Measurements from ENCODE around the gene RNF167.
"Not testable (repeated sequence)": the region's sequence is repeated elsewhere in the genome, so short reads cannot be mapped to it uniquely, and the experiment has no call there.

The RNF167 gene

DNA sequence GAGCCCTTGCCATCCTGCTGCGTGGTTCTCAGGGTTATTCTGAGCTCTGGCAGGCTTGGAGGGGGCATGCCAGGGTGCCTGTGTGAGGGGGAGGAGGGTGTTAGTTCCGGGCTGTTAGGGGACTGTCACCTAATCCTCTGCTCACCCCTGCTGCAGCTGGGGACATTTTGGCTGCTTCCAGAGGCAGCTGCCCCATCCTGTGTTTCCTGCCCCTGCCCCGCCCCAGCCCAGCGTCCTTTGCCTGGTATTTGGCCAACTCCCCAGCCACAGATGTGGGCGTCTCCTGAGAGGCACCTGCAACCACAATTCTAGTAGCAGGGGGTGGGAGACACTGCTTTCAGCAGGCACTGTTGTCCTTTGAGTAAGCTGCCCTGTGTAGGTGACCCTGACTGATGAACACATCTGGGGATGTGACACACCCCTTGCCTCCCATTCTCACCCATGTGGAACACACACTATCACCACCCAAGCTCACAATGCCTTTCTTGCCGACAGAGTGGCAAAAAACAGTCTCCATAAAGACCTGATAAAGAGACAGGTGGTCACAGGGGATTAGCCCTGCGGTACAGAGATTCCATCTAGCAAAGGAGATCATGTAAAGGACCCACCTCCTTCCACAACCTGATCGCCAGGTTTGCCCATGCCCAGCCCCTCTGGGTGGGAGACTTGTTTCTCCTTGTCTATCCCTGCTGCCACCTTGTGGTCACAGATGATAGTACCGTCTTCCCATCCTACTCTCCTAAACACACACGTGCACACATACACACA, 36.8 kb upstream of the RNF167 start, which contains the start of gene CHRNE:
Gene CHRNE, minus strand, starts transcription at position 48 of the 768 bp plus-strand sequence. Its CDS starts 35 bp downstream, at position 13.
- DNase-seq, result no peak

DNA sequence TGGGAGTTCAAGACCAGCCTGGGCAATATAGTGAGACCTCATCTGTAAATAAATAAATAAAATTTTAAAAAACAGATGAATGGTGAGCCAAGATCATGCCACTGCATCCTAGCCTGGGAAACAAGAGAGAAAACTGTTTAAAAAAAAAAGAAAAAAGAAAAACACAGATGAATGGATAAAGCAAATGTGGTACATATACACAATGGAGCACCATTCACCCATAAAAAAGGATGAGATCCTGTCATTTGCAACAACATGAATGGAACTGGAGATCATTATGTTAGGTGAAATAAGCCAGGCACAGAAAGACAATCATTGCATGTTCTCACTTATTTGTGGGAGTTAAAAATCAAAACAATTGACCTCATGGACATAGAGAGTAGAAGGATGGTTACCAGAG, 33.4 kb upstream of the RNF167 start:
- DNase-seq, result not testable (repeated sequence)

DNA sequence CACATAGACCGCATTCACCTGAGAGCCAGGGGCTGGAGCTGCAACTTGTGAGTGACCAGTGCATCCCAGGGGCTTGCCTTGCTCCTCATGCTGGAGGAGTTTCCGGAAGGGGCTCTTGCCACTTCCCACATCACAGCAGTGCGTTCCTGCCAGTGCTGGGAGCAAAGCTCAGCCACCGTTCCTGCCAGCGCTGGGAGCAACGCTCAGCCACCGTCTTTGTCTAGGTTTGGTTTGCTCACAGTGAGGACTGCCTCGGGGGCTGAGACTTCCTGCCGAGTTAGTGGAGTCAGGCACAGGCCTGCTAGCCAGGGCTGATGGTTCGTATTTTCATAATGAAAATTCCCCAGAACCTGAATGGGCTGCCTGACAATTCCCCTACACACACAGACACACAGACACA, 31.8 kb upstream of the RNF167 start:
- no peak for DNase-seq

DNA sequence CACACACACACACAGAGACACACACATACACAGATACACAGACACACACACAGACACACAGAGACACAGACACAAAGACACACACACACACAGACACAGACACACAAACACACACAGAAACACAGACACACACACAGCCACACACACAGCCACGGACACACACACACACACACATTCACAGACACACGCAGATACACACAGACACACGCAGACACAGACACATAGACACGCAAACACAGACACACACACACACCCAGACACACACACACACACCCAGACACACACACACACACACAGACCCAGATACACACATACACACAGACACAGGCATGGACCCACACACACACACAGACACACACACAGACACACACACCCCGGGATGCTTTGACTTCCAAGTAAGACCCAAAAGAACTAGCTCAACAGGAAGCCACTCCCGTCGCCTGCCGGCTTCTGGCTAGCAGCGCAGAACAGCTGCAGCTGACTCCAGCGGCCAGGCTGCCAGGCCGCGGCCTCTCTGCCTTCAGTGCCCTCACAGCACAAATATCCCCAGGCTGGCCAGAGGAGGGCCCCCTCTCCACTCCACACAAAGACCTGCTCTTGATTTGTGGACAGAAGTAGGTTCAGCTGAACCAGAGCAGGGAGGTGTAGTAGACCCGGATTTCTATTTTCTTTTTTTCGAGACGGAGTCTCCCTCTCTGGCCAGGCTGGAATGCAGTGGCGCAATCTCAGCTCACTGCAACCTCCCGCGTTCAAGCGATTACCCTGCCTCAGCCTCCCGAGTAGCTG, 31.2 kb upstream of the RNF167 start:
- DNase-seq, result peak; percentile 27

DNA sequence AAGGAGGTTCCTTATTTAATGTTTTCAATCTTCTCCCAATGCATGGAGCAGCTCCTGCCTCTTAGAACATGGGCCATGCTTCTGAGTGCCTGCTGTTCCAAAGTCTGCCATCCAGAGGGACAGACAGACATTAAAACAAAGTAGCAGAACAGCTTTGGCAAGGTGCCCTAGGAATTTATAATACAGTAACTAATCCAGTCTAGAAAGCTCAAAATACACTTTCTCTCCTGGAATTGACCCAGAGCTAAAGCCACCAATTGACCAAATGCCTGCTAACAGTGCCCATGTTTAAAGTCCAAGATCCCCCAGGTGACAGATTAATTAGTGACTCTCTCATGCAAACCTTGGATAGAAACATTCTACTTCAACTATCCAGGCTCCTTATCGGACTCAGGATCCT, 26.1 kb upstream of the RNF167 start:
- DNase-seq, result no peak

DNA sequence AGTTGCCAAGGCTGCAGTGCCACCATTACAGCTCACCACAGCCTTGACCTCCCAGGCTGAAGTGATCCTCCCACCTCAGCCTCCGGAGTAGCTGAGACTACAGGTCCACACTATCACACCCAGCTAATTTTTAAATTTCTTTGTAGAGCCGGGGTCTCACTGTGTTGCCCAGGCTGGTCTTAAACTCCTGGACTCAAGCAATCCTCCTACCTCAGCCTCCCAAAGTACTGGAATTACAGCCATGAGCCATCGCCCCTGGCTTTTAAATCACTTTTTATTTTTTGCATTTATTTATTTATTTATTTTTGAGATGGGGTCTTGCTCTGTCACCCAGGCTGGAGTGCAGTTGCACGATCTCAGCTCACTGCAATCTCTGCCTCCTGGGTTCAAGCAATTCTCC, 25.5 kb upstream of the RNF167 start:
- not testable (repeated sequence) for DNase-seq

DNA sequence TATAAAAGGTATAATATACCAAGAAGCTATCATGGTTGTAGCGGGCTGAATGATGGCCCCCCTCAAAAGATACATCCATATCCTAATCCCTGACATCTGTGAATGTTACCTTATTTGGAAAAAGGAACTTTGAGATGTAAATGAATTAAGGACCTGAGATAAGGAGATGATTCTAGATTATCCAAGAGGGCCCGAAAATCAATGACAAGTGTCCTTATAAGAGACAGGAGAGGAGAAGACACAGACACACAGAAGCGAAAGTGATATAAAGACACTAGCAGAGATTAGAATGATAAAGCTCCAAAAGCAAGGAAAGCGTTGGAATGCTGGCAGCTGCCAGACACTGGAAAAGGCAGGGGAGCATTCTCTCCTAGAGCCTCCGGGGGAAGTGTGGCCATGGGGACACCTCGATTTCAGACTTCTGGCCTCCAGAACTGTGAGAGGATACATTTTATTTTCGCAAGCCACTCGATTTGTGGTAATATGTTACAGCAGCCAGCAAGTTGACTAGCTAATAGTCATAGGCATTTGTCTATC, 20.5 kb upstream of the RNF167 start:
- no peak for DNase-seq

DNA sequence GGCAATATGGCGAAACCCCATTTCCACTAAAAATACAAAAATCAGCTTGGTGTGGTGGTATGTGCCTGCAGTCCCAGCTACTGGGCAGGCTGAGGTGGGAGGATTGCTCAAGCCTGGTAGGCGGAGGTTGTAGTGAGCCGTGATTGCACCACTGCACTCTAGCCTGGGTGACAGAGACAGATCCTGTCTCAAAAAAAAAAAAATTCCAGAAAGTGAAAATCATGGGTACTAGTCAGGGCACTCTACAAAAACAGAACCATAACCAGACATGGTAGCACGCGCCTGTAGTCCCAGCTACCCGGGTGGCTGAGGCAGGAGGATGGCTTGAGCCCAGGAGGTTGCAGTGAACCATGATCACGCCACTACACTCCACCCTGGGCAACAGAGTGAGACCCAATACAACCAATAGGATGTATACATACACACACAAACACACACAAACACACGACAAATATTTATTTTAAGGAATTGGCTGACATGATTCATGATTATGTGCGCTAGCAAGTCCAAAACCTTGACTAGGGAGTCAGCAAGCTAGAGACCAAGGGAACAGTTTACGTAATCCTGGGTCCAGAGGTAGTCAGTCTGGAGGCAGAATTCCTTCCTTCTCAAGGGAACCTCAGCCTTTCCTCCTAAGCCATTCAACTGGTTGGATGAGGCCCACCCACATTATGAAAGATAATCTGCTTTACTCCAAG, 19.6 kb upstream of the RNF167 start:
- peak; percentile 20 for DNase-seq

DNA sequence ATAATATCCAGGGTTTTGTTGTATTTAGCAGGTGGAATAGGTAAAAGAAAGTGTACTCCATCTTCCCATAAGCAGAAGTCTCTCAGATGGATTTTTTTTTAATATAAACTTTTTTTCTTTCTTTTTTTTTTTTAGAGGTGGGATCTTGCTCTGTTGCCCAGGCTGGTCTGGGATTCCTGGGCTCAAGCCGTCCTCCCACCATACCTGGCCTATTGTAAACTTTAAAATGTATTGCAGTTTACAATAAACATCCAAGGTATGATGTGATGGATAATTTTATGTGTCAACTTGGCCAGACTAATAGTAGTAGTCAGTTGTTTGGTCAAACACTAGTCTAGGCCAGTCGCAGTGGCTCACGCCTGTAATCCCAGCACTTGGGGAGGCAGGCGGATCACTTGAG, 18.7 kb upstream of the RNF167 start:
- DNase-seq, result no peak

DNA sequence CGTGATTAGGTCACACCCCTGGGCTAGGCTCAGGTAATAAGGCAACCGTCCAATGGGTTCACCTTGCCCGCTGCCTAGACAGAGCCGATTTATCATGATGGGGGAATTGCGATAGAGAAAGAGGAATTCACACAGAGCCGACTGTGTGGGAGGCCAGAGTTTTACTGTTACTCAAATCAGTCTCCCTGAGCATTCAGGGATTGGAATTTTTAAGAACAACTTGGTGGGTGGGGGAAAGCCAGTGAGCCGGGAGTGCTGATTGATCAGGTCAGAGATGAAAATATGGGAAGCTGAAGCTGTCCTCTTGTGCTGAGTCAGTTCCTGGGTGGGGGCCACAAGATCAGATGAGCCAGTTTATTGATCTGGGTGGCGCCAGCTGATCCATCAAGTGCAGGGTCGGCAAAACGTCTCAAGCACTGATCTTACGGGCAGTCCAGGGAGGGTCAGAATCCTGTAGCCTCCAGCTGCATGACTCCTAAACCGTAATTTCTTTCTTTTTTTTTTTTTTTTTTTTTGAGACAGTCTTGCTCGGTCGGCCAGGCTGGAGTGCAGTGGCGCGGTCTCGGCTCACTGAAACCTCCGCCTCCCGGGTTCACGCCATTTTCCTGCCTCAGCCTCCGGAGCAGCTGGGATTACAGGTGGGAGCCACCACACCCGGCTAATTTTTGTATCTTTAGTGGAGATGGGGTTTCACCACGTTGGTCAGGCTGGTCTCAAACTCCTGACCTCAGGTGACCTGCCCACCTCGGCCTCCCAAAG, 13.3 kb upstream of the RNF167 start:
- DNase-seq, result not testable (repeated sequence)

DNA sequence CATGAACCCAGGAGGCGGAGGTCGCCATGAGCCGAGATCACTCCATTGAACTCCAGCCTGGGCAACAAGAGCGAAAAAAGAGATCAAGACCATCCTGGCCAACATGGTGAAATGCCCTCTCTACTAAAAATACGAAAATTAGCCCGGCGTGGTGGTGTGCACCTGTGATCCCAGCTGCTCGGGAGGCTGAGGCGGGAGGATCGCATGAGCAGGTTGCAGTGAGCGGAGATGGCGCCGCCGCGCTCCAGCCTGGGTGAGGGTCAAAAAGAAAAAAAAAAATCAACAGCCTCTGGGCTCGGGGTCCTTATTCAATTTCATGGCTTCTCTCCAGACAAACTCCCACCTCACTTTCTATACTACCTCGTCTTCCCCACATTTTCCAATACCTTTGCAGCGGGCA, 11.2 kb upstream of the RNF167 start:
- no peak for DNase-seq

DNA sequence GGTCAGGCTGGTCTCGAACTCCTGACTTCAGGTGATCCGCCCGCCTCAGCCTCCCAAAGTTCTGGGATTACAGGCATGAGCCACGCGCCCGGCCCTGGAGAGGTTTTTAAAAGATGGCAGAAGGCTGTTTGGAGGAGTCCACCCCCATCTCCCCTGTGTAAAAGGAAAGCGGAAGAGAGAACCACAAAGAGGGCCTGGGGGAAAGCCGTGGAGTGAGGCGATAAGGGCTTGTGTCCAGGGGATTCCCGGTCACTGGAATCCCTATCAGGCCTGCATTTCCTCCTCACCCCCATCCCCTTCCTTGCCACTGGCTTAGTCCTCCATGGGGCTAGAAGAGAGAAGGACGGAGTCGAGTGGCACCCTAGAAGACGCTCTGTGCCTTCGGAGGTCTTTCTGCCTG, 8.1 kb upstream of the RNF167 start, which contains the start of gene GP1BA:
Gene GP1BA, plus strand, starts transcription at position 315 of the 400 bp plus-strand sequence. CDS start 328 bp downstream, outside the sequence.
- DNase-seq, result no peak

DNA sequence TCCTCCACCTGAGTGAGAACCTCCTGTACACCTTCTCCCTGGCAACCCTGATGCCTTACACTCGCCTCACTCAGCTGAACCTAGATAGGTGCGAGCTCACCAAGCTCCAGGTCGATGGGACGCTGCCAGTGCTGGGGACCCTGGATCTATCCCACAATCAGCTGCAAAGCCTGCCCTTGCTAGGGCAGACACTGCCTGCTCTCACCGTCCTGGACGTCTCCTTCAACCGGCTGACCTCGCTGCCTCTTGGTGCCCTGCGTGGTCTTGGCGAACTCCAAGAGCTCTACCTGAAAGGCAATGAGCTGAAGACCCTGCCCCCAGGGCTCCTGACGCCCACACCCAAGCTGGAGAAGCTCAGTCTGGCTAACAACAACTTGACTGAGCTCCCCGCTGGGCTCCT, 7.3 kb upstream of the RNF167 start:
- no peak for DNase-seq

DNA sequence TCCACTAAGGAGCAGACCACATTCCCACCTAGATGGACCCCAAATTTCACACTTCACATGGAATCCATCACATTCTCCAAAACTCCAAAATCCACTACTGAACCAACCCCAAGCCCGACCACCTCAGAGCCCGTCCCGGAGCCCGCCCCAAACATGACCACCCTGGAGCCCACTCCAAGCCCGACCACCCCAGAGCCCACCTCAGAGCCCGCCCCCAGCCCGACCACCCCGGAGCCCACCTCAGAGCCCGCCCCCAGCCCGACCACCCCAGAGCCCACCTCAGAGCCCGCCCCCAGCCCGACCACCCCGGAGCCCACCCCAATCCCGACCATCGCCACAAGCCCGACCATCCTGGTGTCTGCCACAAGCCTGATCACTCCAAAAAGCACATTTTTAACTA, 6.4 kb upstream of the RNF167 start:
- DNase-seq, result no peak

DNA sequence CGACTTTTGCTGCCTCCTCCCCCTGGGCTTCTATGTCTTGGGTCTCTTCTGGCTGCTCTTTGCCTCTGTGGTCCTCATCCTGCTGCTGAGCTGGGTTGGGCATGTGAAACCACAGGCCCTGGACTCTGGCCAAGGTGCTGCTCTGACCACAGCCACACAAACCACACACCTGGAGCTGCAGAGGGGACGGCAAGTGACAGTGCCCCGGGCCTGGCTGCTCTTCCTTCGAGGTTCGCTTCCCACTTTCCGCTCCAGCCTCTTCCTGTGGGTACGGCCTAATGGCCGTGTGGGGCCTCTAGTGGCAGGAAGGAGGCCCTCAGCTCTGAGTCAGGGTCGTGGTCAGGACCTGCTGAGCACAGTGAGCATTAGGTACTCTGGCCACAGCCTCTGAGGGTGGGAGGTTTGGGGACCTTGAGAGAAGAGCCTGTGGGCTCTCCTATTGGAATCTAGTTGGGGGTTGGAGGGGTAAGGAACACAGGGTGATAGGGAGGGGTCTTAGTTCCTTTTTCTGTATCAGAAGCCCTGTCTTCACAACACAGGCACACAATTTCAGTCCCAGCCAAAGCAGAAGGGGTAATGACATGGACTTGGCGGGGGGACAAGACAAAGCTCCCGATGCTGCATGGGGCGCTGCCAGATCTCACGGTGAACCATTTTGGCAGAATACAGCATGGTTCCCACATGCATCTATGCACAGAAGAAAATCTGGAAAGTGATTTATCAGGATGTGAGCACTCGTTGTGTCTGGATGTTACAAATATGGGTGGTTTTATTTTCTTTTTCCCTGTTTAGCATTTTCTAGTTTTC, 5.7 kb upstream of the RNF167 start:
- no peak for DNase-seq

DNA sequence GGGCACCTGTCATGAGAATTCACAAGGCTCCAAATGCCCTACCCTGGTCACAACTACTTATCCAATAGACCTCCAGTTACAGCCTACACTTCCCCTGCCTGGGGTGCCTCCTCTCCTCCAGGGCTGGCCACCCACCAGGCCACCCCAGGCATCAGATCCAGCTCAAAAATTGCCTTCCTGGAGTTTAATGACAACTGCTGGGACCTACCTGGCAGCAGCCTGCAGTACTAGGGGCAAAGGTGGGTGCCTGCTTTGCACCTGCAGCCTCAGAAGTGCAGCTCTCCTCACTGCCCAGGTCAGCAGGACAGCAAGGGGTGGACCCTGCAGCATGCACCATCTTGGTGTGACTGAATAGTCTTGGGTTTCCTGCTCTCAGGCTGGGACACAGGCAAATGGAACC, 4.4 kb upstream of the RNF167 start:
- DNase-seq, result no peak

DNA sequence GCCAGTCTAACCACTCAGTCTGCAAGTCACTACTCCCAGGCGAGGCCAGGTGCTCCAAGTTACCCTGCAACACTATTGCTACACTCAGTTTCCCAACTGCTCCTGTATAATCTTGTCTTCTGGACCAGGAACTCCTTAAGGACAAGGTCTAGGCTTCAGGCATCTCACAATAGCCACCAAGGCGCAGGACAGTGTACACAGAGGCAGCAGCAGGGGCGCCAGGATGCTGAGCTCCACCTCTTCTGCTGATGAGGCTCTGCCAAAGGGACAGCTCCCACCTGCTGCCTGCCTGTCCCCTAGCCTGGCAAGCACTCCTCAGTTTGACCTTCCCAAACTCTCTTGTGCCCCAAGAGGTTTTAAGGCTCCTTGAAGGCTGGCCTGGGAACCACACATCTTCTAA, 3.6 kb upstream of the RNF167 start:
- no peak for DNase-seq

DNA sequence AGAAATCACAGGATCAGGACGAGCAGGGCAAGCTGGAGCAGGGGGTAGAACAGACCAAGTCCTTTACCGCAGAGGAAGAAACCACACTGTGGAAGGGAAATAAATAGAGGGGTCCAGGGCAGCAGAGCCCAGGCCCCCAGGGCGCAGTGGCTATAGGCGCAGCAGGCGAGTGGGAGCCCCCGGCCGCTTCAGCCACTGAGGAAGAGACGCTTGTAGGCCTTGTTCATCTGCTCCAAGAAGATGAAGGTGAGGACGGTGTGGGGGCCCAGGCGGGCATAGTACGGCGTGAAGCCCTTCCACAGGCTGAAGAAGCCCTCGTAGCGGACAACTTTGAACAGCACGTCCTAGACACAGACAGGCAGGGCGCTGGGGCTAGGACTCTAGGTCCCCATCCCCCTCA, 2.5 kb upstream of the RNF167 start:
- DNase-seq, result no peak

DNA sequence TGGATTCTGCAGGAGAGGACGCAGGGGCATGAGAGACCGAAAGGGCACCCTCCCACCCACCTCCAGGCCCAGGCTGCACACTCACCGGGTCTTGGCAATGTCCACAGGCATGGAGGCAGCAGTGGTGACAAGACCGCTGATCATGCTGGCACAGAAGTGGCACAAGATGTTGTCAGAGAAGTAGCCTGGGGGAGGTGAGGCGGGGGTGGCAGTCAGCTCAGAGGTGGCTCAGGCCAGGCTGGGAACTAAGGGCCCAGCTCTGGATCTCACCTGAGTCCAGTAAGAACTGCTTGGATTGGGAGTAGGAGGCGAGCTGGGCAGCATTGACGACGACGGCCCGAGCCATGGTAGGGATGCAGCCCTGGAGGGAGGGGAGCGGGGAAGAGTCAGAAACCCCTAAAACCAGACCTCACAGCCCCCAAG, 2.0 kb upstream of the RNF167 start:
- DNase-seq, result no peak

DNA sequence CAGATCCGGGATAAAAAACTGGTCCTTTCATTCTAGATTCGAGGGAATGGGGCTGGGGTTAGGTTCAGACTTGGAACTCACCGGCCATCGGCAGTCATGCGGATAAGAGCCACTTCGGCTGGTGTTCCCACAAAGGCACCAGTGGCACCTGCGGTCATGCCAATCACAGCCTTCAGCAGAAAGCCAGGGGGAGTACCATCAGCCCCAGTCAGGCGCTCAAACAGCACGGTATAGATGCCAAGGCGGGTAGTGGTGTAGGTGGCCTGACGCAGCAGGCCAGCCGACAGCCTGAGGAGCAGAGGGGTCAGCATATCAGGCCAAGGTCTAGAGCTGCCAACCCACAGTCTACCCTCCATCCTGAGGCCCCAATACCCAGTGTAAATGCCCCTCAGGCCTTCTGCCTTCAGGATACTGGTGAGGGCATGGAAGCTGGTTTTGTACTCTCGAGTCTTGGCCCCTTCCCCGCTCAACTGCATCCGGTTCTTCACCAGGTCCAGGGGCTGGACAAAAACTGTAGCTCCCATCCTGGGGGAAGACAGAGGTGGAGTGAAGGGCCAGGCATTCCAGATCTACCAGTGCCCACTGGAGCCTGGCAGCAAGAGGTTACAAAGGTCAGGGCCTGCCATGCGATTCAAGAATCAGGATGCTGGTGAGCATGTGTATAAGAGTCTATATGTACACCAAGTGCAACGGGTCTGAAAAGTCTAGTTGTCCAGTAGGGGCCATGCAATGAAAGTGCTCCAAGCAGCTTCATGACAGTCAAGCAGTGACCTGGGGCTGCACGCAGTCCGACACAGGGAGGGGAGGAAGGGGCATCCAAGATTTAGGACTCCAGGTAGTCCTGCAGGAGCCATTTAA, 1.2 kb upstream of the RNF167 start:
- no peak for DNase-seq

DNA sequence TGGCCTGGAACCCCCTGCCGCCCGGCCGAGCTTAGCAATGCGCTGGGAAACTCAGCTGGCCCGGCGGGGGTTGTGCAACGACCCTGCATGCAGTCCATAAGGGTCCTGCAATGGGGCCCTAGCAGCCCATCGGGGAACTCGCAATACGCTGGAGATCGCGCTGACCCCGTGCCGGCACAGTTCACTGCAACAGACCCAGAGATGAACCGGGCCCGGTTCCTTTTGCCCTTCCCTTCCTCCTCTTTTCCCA, 597 bp upstream of the RNF167 start:
- DNase-seq, result no peak

Measured in SIG-M5 (cell line).